C1 segment of cervical spinal cord (tissue), 14 donors: ENCODE data around the gene RNF126.
"Not testable (repeated sequence)": the region's sequence is repeated elsewhere in the genome, so short reads cannot be mapped to it uniquely, and the experiment has no call there.

Experiments used
- DNase-seq, 14 donors: peaks; one replicate each; lab custom pipeline; 2025; lab: John Stamatoyannopoulos, UW

Gene RNF126

DNA sequence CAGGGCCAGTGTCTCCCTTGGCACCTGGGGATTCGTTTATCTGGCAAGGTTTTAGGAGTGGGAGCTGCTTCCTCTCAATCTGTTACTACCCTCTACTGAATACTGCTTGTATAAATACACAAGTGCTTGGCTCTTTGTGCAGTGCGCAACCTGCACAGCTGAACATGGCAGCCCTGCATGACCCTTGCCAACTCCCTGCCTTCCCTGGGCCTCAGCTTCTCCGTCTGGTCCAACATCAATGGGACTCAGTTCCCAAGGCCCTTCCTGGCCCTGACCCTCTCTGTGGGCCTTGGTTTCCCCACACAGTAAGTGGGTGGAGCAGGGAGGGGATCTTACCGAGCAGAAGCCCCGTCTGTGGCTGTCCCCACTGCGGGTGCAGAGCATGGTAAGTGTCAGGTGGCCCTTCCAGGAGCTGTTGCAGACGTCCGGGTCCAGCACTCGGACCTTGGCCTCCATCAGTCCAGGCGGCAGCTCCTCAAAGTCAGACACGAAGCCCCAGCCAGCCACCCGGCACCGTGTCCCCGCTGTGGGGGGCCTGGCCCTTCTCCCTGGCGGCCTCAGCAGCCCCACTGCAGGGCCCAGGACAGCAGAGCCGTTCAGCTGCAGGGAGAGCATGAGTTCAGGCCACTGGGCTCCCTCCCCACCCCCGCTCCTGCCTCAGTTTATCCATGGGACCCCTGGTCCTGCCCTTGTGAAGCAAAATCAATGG lies 23.7 kb upstream of the RNF126 start:
- no peak for DNase-seq

DNA sequence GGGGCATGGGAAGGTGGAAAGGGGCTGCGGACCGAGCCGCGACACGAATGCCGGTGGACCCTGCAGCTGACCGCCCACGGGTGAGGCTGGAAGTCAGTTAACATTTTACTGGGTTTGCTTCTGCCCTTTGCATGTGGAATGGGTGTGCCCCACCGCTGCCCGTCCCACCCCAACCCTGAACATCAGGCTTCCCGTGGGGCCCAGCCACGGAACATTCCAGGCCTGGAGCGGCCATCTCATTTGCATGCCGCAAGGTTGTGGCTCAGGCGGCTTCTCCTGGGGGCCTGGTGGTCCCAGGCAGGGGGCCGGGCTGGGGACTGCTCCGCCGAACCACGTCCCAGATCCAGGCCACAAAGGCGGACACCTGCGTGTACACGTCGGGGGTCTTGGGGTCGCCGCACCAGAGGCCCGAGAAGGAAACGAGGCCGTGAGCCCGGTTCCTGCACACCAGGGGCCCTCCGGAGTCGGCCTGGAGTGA lies 22.5 kb upstream of the RNF126 start:
- DNase-seq = no peak

DNA sequence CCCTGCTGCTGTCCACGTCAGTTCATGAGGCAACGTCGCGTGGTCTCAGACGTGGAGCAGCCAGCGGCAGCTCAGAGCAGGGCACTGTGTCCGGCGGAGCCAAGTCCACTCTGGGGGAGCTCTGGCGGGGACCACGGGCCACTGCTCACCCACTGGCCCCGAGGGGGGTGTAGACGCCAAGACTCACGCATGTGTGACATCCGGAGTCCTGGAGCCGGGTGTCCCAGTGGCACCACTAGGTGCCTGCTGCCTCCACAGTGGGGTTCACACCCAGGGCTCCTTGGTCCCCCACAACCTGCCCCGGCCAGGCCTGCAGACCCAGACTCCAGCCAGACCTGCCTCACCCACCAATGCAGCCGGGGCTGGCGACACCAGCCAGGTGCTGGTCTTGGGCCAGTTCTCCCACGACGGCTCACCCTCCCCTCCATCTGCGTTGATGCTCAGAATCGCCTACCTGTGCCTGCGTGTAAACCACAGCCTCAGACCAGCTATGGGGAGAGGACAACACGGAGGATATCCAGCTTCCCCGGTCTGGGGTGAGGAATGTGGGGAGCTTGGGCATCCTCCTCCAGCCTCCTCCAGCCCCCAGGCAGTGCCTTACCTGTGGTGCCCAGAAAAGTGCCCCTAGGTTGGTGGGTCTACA lies 19.8 kb upstream of the RNF126 start:
- no peak for DNase-seq

DNA sequence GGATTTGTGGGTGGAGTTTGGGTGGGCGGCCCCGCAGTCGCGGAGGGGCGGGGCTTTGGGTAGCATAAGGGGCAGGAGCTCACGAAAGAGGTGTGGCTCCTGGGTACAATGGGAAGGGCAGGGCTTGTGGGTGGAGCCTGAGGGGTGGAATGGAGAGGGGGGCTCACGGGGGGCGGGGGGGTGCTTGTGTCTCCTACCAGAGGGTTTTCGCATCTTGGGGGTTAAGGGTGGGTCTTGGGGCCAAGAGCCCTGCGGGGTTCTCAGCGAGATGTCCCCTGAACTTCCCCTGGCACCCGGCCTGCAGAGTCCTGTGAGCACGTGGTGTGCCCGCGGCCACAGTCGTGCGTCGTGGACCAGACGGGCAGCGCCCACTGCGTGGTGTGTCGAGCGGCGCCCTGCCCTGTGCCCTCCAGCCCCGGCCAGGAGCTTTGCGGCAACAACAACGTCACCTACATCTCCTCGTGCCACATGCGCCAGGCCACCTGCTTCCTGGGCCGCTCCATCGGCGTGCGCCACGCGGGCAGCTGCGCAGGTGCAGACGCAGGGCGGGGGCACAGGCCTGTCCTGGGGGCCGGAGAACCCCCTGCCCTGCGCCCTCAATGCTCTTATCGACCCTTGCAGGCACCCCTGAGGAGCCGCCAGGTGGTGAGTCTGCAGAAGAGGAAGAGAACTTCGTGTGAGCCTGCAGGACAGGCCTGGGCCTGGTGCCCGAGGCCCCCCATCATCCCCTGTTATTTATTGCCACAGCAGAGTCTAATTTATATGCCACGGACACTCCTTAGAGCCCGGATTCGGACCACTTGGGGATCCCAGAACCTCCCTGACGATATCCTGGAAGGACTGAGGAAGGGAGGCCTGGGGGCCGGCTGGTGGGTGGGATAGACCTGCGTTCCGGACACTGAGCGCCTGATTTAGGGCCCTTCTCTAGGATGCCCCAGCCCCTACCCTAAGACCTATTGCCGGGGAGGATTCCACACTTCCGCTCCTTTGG lies 18.3 kb upstream of the RNF126 start:
- DNase-seq = peak in 1 of 14 donors; percentile 72

DNA sequence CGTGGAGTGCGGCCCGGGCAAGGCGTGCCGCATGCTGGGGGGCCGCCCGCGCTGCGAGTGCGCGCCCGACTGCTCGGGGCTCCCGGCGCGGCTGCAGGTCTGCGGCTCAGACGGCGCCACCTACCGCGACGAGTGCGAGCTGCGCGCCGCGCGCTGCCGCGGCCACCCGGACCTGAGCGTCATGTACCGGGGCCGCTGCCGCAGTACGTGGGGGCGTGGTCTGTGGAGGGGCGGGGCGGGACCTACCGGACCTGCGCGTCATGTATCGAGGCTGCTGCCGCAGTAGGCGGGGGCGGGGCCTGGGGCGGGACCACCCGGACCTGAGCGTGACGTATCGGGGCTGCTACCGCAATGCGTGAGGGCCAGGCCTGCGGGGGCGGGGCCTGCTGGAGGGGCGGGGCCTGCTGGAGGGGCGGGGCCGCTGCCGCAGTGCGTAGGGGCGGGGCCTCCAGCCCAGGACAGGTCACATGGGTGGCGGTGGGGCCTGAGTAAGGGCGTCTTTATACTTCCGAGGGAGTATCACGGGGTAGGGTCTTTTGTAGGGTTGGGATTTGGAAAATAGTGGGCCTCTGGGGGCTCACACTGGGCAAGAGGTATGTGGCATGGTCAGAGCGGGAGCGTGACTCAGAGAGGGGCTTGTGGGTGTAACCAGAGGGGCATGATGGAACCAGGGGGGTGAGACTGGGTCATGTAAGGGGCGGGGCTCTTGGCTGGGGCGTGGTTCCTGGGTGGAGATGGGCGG lies 17.4 kb upstream of the RNF126 start:
- peak; percentile 84 to 99 (median 97) for DNase-seq

DNA sequence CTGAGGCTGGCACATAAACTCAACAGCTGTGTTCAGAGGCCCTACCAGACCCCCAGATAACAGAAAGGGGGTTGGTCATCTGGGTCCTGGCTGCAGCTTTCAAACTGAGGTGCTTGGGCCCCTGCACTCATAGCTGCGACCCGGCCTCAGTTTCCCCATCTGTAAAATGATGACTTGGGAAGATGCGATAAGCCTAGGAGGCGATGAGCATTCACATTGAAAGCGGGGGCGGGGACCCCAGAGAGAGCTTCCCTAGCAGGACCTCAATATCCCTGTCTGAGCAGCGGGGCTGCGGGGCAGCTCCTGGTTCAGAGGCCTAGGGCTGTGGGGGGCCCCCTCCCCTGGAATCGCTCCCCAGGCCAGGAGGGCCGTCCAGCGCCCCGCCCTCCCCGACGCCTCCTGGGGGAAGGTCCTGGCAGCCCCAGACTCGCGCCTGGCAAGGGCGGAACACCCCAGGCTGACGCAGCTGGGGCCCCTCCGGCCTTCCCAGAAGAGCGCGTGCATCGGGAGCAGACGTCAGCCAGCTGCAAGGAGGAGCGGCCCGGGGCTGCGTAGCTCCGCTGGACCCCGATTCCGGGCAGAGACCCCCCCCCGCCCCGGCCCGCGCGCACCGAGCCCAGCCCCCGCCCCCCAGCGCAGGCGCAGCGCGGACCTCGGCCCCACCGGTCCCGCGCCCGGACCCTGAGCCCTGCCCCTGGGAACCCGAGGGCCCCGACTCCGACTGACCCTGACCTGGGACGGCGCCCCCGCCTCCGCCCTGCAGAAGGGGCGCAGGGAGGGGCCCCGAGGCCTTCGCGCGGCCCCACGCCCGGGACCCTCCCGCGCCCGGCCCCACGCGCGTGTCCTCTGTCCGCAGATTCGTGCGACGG lies 16.6 kb upstream of the RNF126 start:
- DNase-seq = peak in 9 of 14 donors; percentile 30 to 80 (median 62)

DNA sequence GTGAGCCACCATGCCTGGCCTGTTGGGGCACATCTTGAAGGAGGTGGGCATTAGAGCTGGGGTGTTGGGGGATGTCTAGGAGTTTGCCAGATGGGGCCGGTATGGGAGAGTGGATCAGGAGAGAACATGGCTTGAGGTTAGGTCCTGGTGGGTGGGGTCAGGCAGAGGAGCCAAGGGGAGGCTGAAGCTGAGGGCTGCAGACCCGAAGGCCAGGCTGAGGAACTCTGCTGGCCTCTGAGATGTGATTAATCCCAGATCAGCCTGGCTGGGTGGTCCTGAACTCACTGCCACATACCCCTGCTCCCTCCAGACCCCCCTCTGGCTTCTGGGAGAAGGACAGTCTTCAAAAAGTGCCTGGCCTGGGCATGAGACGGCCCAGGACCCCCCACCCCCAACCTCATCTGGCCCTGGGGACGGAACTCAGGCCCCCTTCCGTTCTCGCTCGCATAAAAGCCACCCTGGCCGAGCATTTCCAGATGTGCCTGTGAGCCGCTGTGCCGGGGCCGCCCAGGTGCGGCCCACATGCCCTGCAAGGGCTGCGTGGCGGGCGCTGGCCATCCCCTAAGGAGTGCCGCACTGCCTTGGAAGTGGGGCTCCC lies 15.9 kb upstream of the RNF126 start:
- no peak for DNase-seq

DNA sequence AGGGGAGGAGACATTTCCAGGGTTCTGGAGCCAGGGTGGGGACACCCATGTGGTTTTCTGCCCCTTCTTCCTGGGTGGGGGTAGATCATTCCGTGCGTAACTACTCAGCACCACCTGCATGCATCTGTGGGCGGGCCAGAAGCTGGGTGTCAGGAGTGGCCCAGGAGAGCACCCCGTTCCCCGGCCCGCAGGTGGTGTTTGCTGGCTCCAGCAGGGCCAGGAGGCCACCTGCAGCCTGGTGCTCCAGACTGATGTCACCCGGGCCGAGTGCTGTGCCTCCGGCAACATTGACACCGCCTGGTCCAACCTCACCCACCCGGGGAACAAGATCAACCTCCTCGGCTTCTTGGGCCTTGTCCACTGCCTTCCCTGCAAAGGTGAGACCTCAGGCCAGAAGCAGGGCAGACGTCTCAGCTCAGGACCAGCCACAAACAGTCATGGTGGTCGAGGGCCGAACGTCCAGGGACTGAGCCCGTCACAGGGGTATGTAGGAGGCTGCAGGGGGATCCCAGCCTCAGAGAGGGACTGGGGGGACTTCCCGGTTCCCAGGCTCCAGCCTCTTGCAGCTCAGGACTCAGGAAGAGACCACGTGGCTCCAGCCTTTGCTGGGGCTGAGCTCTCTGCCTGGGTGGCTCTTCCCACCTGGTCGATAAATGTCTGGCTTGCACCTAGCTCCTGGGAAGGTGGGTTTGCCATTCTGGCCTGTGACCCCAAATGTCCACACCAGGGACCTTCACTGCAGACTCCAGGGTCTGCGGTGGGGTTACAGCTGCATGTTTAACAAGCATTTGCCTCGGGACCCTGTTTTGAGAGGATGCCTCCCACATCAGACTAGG lies 14.8 kb upstream of the RNF126 start:
- DNase-seq = no peak

DNA sequence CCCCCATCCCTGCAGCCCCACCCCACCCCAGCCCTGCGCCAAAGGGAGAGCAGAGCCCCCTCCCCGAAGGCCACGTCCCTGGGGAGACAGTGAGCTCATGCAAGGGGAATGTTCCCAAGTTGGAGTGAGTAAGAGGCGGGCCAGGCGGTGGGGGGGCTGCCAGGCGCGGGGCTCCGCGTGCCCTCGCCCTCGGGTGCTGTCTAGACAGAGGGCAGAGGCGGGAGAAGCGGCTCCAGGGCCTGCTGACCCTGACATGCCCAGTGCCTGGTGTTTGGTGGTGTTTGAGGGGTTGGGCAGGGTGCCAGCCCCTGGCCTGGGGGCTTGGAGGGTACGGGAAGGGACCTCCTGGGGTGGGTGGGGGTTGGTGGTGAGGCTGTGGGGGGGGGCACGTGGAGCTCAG lies 14.2 kb upstream of the RNF126 start:
- DNase-seq = peak in 4 of 14 donors; percentile 12 to 53 (median 16)

DNA sequence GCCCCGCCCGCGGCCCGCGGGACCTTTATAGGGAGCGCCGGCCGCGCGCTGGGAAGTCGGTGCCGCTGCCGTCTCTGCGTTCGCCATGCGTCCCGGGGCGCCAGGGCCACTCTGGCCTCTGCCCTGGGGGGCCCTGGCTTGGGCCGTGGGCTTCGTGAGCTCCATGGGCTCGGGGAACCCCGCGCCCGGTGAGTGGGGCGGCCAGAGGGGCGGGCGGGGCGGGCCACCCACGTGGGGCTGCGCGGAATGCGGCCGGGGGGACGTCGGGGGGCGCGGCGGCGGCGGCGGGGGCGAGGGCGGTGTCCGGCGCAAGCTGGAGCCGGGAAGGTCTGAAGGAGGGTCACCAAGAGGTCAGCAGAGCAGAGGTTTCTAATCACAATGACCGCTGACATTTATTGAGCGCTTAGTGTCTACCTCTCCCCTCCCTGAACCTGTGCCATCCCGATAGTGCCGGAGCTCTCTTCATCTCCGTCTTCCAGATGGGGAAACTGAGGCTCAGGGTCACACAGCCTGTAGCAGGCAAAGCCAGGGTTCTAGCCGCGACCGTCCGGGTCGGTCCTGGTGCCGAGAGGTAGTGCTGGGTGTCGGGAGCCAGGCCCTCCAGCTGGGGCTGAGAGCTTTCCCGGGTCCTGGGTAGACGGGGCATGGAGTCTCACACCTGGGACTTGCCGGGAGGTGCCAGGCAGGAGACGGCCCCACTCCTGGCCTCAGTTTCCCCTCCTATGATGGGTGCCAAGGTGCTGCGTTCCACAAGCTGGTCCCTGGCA lies 13.5 kb upstream of the RNF126 start, which contains the start of gene FSTL3:
Gene FSTL3 (plus strand): TSS at position 54 of the 767 bp plus-strand sequence. CDS start 32 bp downstream, at position 86.
- no peak for DNase-seq

DNA sequence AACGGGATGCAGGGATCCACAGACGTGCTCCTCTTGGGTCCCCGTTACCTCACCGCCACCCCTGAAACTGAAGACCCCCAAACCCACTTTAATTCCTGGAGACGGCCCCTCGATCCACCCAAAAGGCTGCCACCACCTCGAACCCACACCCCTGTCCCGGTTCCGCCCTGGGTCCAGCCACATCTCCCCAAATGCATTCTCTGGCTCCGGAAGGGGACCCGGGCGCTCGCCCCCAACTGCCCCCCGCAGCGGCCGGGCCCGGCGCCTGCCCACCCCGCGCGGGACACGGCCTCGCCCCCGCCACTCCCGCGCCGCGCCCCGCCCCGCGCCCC lies 13.0 kb upstream of the RNF126 start:
- no peak for DNase-seq

DNA sequence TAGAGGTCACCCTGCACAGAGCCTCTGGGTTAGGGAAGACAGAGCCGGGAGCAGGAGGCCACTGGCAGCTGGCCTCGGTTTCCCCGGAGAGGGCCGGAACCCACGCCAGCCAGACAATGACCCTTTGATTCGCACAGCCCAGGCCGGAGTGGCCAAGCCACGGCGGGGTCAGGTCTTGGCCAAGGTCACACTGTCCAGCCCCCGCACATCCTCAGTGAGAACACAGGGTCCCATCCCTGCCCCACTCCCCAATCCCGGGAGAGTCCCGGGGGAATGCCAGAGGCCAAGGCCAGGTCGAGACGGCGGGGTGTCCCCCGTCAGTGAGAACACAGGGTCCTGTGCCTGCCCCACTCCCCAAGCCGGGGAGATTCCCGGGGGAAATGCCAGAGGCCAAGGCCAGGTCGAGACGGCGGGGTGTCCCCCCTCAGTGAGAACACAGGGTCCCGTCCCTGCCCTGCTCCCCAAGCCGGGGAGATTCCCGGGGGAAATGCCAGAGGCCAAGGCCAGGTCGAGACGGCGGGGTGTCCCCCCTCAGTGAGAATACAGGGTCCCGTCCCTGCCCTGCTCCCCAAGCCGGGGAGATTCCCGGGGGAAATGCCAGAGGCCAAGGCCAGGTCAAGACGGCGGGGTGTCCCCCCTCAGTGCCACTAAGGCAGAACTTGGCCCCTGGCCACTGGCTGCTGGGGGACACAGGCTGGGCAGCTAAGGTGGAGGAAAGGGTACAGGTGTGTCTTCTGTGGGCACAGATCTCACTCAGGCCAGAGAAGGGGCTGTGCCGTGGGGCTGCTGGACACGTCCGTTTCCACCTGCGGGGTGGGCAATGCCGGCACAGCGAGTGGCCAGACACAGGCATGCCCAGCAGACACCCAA lies 11.5 kb upstream of the RNF126 start:
- DNase-seq = peak in 5 of 14 donors; percentile 11 to 45 (median 19)

DNA sequence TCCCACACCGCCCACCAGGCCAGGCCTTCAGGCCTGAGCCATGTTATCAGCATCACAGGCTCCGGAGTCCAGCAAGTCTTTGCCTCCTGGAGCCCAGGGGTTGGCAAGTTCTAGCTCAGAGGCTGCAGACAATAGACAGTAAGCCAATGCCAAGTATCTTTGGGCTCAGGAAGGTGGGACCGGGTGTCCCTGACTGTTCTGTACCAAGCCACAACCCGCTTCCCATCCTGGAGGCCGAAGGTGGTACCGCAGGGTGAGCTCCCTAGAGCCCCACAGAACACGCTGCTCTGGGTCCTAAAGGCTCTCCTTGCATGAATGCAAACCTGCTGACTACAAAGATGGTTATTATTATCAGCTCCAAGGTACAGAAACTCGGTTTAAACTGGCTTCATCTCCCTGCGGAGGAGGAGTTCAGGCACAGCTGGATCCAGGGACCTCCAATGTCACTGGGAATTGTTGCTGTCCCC lies 7.6 kb upstream of the RNF126 start:
- no peak for DNase-seq

DNA sequence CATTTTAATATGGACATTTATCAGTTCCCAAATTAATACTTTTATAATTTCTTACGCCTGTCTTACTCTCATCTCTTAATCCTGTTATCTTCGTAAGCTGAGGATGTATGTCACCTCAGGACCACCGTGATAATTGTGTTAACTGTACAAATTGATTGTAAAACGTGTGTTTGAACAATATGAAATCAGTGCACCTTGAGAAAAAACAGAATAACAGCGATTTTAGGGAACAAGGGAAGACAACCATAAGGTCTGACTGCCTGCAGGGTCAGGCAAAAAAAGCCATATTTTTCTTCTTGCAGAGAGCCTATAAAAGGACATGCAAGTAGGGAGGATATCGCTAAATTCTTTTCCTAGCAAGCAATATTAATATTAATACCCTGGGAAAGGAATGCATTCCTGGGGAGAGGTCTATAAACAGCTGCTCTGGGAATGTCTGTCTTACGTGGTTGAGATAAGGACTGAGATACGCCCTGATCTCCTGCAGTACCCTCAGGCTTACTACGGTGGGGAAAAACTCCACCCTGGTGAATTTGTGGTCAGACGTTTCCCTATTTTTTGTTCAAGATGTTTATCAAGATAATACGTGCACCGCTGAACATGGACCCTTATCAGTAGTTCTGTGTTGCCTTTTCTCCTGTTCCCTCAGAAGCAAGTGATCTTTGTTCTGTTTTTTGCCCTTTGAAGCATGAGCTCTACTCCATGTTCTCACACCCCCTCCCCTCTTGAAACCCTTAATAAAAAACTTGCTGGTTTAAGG lies 5.8 kb upstream of the RNF126 start:
- DNase-seq = not testable (repeated sequence)

DNA sequence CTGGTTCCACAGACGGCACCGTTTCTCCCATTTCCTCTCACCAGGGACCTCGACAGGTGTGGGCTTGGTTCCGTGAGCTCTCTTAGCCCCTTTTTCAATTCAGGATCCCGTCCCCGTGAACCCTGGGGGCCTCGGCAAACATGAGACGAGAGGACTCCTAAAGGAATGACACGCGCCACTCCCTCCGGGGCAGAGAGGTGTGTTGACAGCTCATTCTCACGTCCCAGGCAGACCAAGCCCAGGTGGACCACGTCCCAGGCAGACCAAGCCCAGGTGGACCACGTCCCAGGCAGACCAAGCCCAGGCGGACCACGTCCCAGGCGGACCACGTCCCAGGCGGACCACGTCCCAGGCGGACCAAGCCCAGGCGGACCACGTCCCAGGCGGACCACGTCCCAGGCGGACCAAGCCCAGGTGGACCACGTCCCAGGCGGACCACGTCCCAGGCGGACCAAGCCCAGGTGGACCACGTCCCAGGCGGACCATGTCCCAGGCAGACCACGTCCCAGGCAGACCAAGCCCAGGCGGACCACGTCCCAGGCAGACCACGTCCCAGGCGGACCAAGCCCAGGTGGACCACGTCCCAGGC lies 4.1 kb upstream of the RNF126 start:
- not testable (repeated sequence) for DNase-seq

DNA sequence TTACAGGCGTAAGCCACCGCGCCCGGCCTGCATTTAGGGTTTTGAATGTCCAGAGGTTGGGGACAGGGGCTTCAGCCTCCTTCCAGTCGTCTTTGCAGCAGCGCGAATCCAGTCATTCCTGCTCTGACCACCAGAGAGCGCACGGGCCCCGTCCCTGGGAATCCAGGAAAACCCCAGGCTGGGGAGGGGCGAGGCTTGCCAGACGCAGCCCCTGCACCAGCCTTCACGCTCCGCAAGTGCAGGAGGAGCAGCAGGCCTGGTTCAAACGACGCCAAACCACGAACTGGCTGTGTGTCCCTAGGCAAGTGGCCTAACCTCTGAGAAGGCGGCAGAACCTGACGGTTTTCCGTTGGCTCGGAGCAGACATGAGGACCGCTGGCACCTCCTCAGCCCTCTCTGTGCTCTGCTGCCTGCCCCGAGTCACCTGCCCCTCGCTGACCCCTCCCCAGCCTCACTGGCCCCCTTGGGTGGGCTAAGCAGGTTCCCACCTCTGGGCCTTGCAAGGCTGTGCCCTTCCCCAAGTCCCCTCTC lies 2.0 kb upstream of the RNF126 start:
- peak in 12 of 14 donors; percentile 37 to 82 (median 62) for DNase-seq
